Activated CD4-positive, alpha-beta T cell treated with anti-CD3 and anti-CD28 coated beads for 24 hours (primary cell): Measurements from ENCODE around the gene OGFOD3.

Experiments used
- DNase-seq, 2 donors: peaks; one replicate each; pipeline ENCODE4 v3.0.0-alpha.2; 2020; ENCODE audit warnings: low read depth in 2 of 2

The OGFOD3 gene

GRCh38 chr17:82446649-82447048 is 28.3 kb upstream of the OGFOD3 start:
- no peak for DNase-seq

- no peak for DNase-seq
These were observed 27.7 kb upstream of the OGFOD3 start for GRCh38 chr17:82446124-82446523.

GRCh38 chr17:82445542-82445941 is 27.2 kb upstream of the OGFOD3 start:
- no peak for DNase-seq

GRCh38 chr17:82444941-82445521 is 26.6 kb upstream of the OGFOD3 start:
- DNase-seq, result no peak

GRCh38 chr17:82444284-82444893 is 26.0 kb upstream of the OGFOD3 start:
- DNase-seq, result no peak

GRCh38 chr17:82443465-82444283 is 25.3 kb upstream of the OGFOD3 start:
- no peak for DNase-seq

- no peak for DNase-seq
These were observed 24.5 kb upstream of the OGFOD3 start for GRCh38 chr17:82442643-82443464.

- DNase-seq, result no peak
These were observed 23.5 kb upstream of the OGFOD3 start for GRCh38 chr17:82441691-82442487.

GRCh38 chr17:82440991-82441627 is 22.7 kb upstream of the OGFOD3 start:
- DNase-seq, result no peak

- no peak for DNase-seq
These were observed 22.1 kb upstream of the OGFOD3 start for GRCh38 chr17:82440469-82440981.

GRCh38 chr17:82439829-82440365 is 21.5 kb upstream of the OGFOD3 start:
- no peak for DNase-seq

- DNase-seq, result no peak
These were observed 20.9 kb upstream of the OGFOD3 start for GRCh38 chr17:82439194-82439828.

GRCh38 chr17:82438401-82439193 is 20.2 kb upstream of the OGFOD3 start:
- DNase-seq, result no peak

- DNase-seq, result no peak
These were observed 18.9 kb upstream of the OGFOD3 start for GRCh38 chr17:82437325-82437668.

- no peak for DNase-seq
These were observed 18.4 kb upstream of the OGFOD3 start for GRCh38 chr17:82436601-82437324.

- DNase-seq, result no peak
These were observed 17.5 kb upstream of the OGFOD3 start for GRCh38 chr17:82435601-82436583.

- DNase-seq, result no peak
These were observed 16.7 kb upstream of the OGFOD3 start for GRCh38 chr17:82435103-82435502.
